OCI-LY1 (cell line): ENCODE data around the gene AKIRIN2.

Source experiments
- H2AFZ ChIP-seq: fragments of 200-600 bp; sonication (generic), shearing (Covaris generic); 2 replicates; pipeline ENCODE4 v1.6.0; 2014; ENCODE audit warnings: antibody characterized with exemption, mild to moderate bottlenecking, low read length
- H3F3A ChIP-seq: fragments of 200-600 bp; sonication (generic), shearing (Covaris generic); 2 replicates; pipeline ENCODE4 v1.6.0; 2014; ENCODE audit warnings: mild to moderate bottlenecking, antibody characterized with exemption, low read length, moderate library complexity; ENCODE audit not compliant: insufficient read depth
- H3K27ac ChIP-seq: fragments of 200-600 bp; sonication (generic); 2 replicates; pipeline ENCODE4 v1.5.1; 2014; ENCODE audit warnings: low read length, mixed run types, mild to moderate bottlenecking, low read depth; ENCODE audit not compliant: poor library complexity, severe bottlenecking
- H3K27me3 ChIP-seq: fragments of 200-600 bp; sonication (generic); 2 replicates; pipeline ENCODE4 v1.6.0; 2014; ENCODE audit warnings: antibody characterized with exemption, mild to moderate bottlenecking, low read length, moderate library complexity; ENCODE audit not compliant: insufficient read depth
- H3K36me3 ChIP-seq: fragments of 200-600 bp; sonication (generic); 2 replicates; pipeline ENCODE4 v1.6.1; 2014; ENCODE audit warnings: mild to moderate bottlenecking, antibody characterized with exemption, low read length, moderate library complexity, mixed read lengths; ENCODE audit not compliant: insufficient read depth
- H3K4me1 ChIP-seq: fragments of 200-600 bp; sonication (generic); 2 replicates; pipeline ENCODE4 v1.5.1; 2014; ENCODE audit warnings: mild to moderate bottlenecking, low read length, moderate library complexity; ENCODE audit not compliant: insufficient read depth, severe bottlenecking
- H3K4me2 ChIP-seq: fragments of 200-600 bp; sonication (generic), shearing (Covaris generic); 2 replicates; pipeline ENCODE4 v1.6.1; 2014; ENCODE audit warnings: low read length
- H3K4me3 ChIP-seq: fragments of 200-600 bp; sonication (generic); 2 replicates; pipeline ENCODE4 v1.5.1; 2014; ENCODE audit warnings: low read length, low read depth, mild to moderate bottlenecking, mixed read lengths; ENCODE audit not compliant: poor library complexity, severe bottlenecking
- H3K79me2 ChIP-seq: fragments of 200-600 bp; shearing (Covaris generic); 2 replicates; pipeline ENCODE4 v1.6.1; 2016; ENCODE audit warnings: mixed run types, low read length, mixed read lengths; ENCODE audit not compliant: insufficient read depth
- H3K9ac ChIP-seq: fragments of 200-600 bp; sonication (generic), shearing (Covaris generic); 2 replicates; pipeline ENCODE4 v1.6.1; 2014; ENCODE audit warnings: mild to moderate bottlenecking, low read length, mixed read lengths
- H3K9me2 ChIP-seq: fragments of 200-600 bp; sonication (generic), shearing (Covaris generic); 2 replicates; pipeline ENCODE4 v1.6.1; 2014; ENCODE audit warnings: low read depth, mild to moderate bottlenecking, low read length, mixed read lengths
- H3K9me3 ChIP-seq: fragments of 200-600 bp; shearing (Covaris generic); 2 replicates; pipeline ENCODE4 v1.6.1; 2014; ENCODE audit warnings: low read length, mixed read lengths
- H4K20me1 ChIP-seq: fragments of 200-600 bp; sonication (generic), shearing (Covaris generic); 2 replicates; pipeline ENCODE4 v1.6.0; 2016; ENCODE audit warnings: mild to moderate bottlenecking, low read length; ENCODE audit not compliant: insufficient read depth
- CTCF ChIP-seq: fragments of 200-600 bp; sonication (generic), shearing (Covaris generic); IDR thresholded peaks from 2 replicates; pipeline ENCODE4 v1.5.1; 2017; ENCODE audit warnings: mild to moderate bottlenecking, antibody characterized with exemption, low read length, moderate library complexity, mixed read lengths
- EZH2 ChIP-seq: fragments of 200-600 bp; sonication (generic), shearing (Covaris generic); IDR thresholded peaks from 2 replicates; pipeline ENCODE4 v1.8.0; 2017; ENCODE audit warnings: borderline replicate concordance, mixed run types, mild to moderate bottlenecking, antibody characterized with exemption, low read length, moderate library complexity, mixed read lengths

AKIRIN2 gene

DNA sequence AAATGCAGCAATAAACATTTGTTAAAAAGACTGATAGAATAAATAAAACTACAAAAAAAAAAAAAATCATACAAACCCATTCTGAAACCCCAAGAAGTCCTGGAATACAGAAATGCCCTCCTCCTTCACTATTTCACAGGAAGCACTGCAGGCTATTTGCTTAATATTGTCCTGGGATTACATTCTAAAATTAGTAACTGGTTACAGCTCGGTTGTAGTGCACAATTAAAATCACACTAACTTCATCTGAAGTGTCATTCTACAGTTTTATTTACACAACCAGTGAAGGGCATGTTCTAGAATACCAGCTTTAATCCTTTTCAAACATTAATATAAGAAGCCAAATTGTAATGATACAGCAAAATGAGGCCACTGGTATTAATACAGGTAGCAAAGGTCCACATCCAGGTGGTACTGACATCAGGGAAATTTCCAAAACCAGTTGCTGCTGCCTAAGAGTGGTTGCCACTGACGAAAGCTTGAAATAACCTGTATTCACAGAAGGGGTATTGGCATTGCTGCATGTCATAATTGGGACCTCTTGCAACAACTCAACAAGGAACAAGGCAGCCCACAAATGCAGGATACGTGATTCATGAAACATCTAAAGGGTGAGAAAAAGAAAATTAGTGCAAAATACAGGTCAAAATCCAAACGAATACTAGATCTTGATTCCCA is 26.9 kb downstream of the AKIRIN2 start:
- Histone ChIP-seq H3K27ac (no peak overlapping the region), H3K4me2 (no peak overlapping the region), H3K9ac (no peak overlapping the region), H3K36me3 (peaks cover 87% of the 10 kb centered on the region), H3K9me3 (no peaks in the 10 kb centered on the region), H3K4me3 (no peak overlapping the region), H3K27me3 (no peaks in the 10 kb centered on the region), H4K20me1 (no peaks in the 10 kb centered on the region), H3K9me2 (no peaks in the 10 kb centered on the region), H3K4me1 (no peaks in the 10 kb centered on the region), H2AFZ (no peak overlapping the region), H3F3A (no peaks in the 10 kb centered on the region), H3K79me2 (0 out of 2 replicates have a peak, but pooled peaks cover 4% of the 10 kb centered on the region)
- TF ChIP-seq EZH2 (no peak), CTCF (no peak)

GRCh38 chr6:87674290-87674689 is 27.7 kb downstream of the AKIRIN2 start:
- Histone ChIP-seq H3K9me3 (no peaks in the 10 kb centered on the region), H3K9me2 (no peaks in the 10 kb centered on the region), H2AFZ (no peak overlapping the region), H3K27me3 (no peaks in the 10 kb centered on the region), H3F3A (no peaks in the 10 kb centered on the region), H3K4me3 (no peak overlapping the region), H3K79me2 (no peaks in the 10 kb centered on the region), H3K4me2 (no peak overlapping the region), H4K20me1 (no peaks in the 10 kb centered on the region), H3K27ac (no peak overlapping the region), H3K4me1 (no peaks in the 10 kb centered on the region), H3K36me3 (peaks cover 87% of the 10 kb centered on the region), H3K9ac (no peak overlapping the region)
- TF ChIP-seq EZH2 (no peak), CTCF (no peak)

DNA sequence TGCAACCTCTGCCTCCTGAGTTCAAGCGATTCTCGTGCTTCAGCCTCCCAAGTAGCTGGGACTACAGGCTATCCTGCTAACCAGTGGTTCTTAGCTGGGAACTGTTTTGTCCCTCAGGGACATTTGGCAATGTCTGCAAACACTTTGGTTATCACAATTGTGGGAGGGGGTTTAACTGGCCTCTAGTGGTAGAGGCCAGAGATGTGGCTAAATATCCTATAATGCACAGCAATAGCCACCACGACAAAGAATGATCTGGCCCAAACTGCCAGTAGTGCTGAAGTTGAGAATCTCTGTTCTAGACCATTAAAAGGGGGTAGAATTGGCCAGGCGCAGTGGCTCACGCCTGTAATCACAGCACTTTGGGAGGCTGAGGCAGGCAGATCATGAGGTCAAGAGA is 28.8 kb downstream of the AKIRIN2 start:
- TF ChIP-seq EZH2 (no peak), CTCF (no peak)
- Histone ChIP-seq H3K4me2 (no peak overlapping the region), H3K36me3 (peaks cover 82% of the 10 kb centered on the region), H3K27ac (no peak overlapping the region), H3K79me2 (no peaks in the 10 kb centered on the region), H3F3A (no peaks in the 10 kb centered on the region), H4K20me1 (no peaks in the 10 kb centered on the region), H3K4me1 (no peaks in the 10 kb centered on the region), H2AFZ (no peak overlapping the region), H3K4me3 (no peak overlapping the region), H3K27me3 (no peaks in the 10 kb centered on the region), H3K9me3 (no peaks in the 10 kb centered on the region), H3K9me2 (no peaks in the 10 kb centered on the region), H3K9ac (no peak overlapping the region)
